GM18520 (cell line): ENCODE measurements around the gene USP51.
"Not testable (repeated sequence)": the region's sequence is repeated elsewhere in the genome, so short reads cannot be mapped to it uniquely, and the experiment has no call there.

Source experiments
- ATAC-seq: cut with Tn5 transposase; IDR thresholded peaks from one replicate; pipeline ENCODE4 v1.9.1; 2021; ENCODE audit not compliant: unreplicated experiment

Gene USP51

DNA sequence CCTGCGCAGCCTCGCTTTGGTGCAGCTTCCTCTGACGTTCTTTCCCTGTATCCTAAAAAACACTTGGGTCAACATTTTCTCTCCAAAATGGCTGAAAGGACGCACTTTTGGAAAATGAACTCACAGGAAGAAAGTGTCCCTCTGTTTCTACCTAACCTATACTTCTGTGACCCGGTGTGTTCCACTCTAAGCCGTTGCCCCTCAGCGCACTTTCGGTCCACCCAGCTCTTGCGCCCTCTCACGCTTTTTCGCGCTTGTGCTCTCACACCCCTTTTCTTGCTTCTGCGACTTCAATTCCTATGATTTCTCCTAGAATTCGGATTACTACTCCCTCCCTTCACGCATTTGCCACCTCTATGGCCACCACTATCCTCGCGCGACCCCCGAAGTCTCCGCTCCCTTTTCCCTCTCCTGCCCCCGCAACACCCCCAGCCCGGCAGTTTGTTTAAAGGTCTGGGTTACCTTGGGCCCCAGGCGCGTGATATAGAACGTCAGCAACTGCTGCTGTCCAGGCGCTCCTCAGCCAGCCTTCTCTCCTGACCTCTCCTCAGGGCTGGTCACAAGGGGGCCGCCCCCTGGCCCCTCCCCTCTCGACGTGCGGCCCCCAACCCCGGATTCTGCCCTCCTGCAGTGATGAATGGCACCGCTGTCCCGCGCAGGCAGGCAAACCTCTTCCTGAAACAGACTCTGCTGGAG, at the start of gene USP51:
Gene USP51, minus strand, starts transcription at position 535 of the 696 bp plus-strand sequence. CDS start 909 bp downstream, outside the sequence.
- ATAC-seq: no peak

DNA sequence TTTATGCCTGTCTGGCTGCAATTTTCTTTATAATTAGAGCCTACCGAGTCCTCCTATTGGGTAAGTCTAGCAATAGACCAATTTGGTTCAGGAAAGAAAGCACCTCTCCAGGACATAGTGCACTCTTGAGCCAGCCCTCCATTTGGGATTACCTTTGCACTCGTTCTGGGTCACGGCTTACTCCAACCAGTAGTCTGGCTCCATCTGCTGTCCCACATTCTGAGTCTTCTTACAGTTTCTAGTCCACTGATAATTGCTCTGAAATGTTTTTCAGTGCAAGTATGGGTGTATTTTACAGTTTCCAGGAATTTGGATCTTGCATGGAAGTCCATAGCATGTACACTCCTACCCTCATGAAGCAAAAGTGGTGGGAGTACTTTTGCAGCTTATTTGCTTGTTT, 34.8 kb upstream of the USP51 start:
- no peak for ATAC-seq

DNA sequence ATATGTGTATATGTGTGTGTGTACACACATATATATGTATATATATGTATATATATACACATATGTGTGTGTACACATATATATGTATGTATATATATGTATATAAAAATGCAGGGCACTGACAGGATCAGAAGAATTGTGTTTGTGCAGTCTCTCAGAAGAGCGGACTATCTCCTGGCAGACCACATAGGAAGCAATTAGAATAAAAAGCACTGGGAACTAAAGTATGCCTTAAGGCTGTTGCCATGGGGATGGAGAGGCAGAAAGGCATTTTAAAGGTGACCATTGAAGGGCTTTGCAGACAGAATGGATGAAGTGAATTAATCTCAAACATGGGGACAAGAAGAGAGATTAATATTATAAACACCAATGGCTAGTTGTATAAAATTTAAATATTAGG, 33.7 kb upstream of the USP51 start:
- no peak for ATAC-seq

DNA sequence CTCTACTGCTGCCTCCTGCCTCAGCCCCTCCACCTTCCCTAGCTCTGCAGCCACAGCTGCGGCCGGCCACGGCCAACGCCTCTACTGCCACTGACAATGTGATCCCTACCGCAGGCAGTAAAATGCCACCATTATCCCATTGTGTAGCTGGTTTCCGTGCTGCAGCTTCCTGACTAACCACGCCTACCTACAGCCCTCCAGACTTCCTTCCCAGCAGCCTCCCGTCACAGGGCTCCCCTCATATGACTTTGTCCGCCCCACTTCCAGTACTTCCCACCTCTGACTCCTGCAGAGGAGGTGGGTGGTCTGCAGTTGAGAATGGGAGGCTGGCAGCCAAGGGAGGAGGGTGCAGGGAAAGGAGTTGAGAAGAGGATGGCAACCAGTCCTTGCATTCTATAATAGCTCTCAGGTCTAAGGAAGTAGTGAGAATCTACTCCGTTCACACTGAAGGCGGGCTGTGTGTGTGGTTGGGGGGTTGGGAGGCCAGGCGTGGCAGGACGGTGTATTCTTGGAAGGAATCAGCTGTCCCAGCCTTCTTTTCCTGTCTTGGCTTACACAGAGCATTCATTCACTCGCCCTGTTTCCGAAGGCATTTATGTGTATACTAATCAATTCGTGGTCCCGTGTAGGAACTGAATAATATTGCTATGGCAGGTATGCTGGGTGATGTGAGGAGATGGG, 33.1 kb upstream of the USP51 start:
- no peak for ATAC-seq

DNA sequence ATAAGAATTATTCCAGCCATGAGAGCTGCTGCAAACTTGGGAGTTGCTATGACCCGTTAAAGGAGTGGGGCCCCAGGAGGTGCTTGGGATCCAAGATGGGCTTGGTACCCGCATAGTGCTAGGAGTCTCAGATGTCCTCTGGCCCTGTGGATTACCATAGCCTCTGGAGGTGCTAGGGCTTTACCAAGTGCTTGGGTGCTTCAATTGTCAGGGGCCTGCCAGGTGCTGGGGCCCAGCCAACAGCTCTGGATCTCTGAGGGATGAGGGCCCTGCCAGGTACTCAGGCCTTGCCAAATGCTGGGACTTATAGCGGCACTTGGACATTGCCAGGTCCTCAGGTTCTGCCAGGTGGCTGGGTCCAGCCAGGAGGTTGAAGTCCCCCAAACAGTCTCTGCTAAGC, 32.0 kb upstream of the USP51 start:
- no peak for ATAC-seq

DNA sequence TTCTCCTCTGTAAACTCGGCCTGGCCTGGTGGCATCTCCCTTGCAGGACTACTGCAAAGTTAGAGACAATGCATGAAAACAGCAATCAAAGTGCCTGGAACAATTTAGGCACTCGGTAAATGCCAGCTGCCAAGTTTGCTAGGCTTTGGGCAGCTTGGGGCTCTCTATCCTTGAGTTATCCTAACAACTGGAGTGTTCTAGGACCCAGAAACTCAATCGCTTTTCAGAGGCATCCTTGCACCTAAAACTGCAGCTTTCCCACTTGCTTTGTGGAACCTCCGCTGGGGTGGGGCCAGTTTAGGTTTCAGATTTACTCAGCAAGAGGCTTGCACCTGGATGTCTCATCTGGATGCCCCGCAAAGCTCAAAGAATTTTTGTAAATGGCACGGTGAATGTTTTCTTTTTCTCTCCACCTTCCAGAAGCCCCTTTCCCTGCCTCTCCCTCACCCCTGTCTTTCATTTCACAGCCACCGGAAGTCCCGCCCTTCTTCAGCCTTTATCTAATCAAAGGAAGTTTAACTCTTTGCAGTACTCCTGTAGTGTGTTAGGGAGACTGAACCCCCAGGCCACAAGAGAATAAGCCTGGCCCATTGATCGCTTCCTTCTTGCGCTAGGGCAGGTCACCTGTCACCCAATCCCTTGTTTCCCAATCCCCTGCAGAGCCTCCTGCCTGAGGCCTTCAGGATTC, 27.3 kb upstream of the USP51 start:
- not testable (repeated sequence) for ATAC-seq

DNA sequence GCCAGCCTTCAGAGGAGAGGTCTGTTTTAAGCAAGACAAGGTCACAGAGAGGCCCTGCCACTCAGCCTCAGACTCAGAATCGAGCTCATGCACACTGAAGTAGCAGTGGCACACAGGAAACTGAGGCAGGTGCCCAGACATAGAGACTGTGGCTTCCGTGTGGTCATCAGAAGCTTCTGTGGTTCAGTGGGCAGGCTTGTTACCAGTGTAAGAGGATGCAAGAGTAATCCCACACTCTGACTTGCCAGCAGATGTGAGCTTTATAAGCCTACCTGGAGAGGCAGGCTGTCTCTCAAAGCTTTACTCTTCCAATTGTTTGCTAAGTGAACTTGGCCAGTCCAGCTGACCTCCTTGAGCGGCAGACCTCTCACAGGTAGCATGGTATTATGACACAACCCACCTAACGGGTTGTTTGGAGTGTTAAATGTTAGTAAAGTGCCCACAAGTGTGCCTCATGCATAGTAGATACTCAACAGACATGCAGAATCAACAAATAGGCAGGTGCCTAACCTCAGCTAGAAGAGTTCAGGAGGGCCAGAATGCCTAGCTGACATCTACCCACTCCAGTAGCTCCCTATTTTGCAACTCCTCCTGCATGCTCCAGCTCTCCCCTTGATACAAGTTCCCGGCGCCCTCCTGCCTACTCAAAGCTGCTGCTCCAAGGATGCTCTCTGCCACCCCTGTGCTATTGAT, 23.5 kb upstream of the USP51 start:
- ATAC-seq: not testable (repeated sequence)

DNA sequence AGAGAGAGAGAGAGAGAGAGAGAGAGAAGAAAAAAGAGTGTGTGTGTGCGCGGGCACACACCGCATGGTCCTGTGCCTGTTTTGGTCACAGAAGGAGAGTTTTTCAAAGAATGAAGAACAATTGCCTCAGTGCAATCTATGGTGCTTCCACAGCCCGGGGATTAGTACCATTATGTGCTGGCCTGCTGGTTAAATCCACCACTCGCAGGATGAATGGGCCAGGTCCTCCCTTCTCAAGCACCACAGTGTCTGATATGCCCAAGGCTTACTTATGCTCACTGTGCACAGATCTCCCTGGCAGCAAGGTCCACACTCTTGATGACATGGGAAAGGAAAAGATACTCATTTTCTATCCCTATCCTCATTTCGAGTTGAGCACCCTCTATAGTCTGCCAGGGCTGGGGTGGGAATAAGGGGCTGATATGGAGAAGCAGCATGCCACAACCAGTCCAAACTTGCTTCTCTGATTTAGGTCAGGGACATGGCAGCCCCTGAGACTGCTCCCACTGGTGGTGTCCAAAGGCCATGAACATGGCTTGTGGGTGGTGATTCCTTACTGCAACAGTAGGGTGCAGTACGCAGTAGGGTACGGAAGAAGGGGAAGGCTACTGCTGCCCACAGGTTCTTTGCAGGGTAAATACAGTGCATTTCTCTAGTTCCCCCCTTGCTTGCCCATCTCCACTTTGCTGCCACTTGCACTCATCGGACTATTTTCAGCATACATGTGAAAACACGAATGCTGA, 18.9 kb upstream of the USP51 start:
- not testable (repeated sequence) for ATAC-seq

DNA sequence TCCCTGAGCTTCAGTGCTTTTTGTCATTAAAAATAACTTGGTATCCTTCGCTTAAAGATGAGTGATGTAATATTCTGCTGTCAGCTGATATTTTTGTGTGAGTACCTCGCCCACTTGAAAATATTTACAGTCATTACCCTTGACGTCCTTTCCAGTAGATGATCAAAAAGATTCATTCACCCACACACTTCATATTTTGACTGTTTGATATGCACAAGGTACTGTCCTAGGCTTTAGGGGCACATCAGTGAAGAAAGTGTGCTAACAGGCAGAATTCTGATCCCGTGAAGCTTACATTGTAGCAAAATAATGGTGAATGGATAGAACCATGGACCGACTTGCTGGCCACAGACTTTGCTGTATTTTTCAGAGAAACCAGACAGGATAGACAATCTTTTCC, 18.1 kb upstream of the USP51 start:
- ATAC-seq: not testable (repeated sequence)

DNA sequence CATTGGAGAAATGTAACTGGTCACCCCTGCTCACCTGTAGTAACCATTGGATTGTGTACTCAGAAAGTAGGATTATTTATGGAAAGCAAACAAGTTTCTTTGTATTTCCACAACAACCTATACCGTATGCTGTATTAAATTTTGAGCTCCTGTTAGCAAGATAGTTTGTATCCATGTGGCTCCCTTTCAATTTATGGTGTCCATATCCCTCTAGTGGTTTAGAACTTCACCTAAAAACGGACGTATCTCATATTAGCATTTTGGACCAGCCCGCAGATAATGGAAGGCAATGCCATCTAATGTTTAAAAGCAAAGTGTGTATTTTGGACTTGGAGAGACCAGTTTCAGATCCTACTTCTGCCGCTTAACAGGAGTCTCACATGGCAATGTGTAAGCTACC, 17.4 kb upstream of the USP51 start:
- ATAC-seq: not testable (repeated sequence)

DNA sequence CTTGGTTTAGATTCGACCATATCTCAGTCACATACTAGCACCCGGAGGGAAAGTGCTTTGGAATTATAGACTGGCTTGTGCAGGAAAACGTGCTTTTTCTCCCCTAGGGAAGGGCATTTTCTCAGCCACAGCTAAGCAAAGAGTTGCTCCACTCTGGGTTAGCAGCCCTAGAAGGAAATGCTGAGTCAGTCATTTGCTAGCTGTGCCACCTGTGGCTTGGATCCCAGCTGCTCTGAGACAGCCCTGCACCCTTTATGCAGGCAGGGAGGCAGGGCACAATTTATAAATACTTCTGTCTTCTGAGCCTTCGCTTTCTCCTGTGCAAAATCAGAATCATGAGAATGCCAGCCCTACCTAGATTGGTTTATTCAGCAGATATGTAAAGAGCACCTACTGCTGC, 1.3 kb upstream of the USP51 start:
- no peak for ATAC-seq

DNA sequence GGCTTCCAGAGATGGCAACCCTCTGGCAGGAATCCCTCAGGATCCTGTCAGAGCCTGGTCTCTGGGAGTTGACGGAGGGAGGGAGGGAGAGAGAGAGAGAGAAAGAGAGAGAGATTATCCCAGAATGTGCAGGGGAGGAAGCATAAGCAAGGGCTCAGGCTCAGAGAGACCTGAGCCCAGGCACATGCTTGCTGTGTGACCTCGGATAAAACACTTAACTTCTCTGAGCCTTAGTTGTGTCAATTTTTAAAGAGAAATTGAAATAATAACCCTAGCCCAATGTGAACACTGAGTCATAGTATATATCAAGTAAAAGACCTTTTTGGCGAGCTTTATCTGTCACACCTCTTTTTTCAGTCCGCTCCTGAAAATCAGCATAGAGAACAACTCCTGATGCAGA, 473 bp upstream of the USP51 start:
- no peak for ATAC-seq

DNA sequence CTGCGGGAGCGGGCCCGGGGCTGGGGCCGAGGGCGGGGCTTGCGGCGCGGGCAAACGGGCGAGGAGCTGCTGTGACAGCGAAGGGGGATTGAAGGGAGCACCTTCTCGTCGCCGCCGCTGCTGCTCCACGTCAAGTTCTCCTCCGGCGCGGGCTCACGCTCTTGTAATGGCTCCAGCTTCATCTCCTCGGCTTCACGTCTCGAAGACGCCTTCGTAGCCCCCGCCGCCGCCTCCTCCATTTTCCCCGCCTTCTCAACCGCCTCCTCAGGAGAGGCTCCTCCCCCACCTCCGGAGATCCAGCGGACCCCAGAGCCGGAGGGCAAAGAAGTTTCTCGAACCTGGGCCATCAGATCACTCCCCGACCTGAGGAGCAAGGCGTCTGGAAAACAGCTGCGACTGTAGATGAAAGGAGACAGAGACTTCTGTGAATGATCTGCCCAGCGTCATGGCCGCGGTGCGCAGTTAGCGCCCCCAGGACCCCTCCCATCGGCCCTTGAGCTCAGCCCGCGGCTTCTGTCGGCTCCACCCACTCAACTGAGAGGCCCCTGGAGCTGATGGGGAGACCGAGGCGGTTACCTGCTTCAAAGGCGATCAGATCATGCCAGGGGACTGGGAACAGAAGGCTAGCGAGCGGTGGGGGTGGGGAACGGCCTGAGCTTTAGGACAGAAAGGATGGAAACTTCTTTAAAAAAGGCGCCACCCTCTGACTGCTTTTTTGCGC, 895 bp downstream of the USP51 start:
- no peak for ATAC-seq

DNA sequence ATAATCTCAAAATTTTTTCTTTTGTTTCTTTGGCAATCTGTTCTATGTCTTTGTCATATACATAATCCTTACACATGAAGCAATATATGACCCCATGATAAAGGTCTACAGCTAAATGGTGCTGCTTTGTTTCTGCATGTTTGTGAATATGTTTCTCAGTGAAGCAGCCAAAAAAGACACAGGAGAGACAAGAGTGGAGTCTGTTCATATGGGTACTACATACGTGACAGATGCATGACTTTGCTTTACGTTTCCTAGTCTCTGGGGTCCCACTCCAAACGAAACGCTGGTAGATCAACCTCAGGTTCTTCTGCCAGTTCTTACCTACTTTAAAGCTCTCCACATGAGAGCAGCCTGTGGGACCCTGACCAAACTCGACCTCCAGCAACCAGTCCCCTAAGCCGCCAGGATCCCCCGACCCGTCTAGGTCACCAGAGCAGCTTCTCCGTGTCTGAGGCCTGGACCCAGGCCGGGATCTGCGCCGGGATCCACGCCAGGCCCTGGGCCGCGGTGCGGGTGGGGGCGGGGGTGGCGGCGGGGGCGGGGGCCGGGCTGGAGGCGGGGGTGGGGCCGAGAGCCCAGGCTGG, 1.5 kb downstream of the USP51 start:
- no peak for ATAC-seq

DNA sequence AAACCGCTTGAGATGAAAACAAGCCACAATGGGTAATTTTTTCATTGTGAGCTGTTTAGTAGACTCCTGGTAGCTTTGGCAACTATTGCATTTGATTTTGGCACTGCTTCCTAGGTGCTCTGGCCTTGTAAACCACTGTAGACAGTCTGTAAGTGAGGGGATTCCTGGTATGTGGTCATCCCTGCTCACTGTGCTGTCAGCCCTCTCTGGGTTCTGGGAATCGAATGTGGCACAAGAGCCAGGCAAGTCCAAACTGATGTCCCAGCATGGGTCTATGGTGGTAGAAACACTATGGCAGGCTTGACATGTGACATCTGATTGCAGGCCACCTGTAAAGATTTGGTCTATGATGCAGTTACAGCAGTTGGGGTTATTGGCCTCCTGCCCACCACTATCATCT, 2.5 kb downstream of the USP51 start:
- ATAC-seq: no peak

DNA sequence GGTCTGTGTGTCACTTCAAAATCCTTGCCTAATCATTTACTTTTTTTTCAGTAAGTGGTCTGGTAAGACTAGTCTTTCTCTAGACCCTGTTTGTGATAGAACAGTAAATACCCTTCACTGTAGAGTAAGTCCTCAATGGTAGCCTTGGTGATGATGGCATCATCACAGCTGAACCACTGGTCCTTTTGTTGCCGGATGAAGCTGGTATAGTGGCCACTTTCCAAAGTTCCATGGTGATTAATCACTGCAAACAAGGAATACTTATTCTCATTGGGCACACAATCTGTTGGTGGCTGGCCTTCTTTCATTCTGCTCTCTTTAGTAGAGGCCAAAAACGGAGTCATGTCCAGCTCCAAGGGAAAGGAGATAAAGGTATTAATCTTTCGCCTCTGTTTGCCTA, 2.9 kb downstream of the USP51 start:
- ATAC-seq: no peak

DNA sequence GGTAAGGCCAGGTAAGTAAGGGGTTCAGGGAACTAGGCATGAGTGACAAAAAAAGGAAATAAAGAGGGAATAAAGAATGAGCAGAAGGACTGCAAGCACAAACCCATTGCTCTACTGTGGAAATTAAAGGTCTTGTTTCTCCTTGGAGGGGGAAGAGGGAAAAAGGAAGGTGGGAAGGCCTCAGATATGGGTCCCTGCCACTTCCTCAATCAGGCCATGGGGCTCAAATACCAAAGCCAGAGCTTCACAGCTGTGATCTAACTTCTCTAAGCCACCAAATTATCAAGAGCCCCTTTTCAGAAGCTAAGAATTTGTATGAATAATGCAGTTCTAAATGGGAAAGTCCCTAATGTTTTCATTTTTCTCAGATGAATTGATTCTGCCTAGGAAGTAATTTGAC, 4.7 kb downstream of the USP51 start:
- no peak for ATAC-seq

DNA sequence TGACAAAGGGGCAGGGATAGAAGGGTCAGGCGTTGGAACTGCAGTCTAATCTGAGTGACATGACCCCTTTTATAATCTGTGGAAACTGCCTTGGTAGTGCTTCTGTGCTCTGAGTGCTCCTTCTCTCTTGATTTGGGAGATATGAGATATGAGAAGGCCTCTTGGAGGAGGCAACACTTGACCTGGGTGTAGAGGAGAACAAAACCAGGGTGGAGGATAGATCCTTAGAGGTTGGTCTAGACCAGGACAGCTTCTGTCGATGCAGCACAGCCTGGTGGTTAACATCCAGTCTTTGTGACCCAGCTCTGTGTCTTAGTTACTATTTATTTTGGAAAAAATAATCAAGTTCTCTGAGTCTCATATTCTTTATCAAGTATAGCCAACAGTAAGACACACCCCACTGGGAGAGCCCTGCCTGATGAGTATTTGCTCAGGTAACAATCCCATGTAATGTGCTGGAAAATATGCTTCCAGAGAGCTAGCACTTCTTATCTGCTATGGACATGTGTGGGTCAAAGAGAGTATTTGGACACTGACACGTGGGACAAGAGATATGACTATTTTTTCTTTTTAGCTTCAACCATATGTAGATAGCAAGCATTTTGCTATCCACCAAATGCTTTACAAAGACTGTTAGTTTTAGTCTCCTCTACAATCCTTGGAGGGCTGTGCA, 9.1 kb downstream of the USP51 start:
- no peak for ATAC-seq

DNA sequence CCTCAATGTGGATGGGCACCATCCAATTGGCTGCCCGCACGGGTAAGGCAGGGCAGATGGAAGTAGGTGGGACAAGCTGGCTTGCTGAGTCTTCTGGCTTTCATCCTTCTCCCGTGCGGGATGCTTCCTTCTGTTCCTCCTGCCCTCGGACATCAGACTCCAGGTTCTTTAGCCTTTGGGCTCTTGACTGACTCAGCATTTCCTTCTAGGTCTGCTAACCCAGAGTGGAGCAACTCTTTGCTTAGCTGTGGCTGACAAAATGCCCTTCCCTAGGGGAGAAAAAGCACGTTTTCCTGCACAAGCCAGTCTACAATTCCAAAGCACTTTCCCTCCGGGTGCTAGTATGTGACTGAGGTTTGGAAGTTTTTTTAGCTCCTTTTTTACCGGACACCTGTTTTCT, 9.7 kb downstream of the USP51 start:
- ATAC-seq: not testable (repeated sequence)
